Activated CD4-positive, alpha-beta T cell treated with anti-CD3 and anti-CD28 coated beads for 1 hour (primary cell): ENCODE data around the gene HEATR5A.
"Not testable (repeated sequence)": the region's sequence is repeated elsewhere in the genome, so short reads cannot be mapped to it uniquely, and the experiment has no call there.

Experiments used
- DNase-seq: peaks from one replicate; pipeline ENCODE4 v3.0.0-alpha.2; 2020

Gene HEATR5A

DNA sequence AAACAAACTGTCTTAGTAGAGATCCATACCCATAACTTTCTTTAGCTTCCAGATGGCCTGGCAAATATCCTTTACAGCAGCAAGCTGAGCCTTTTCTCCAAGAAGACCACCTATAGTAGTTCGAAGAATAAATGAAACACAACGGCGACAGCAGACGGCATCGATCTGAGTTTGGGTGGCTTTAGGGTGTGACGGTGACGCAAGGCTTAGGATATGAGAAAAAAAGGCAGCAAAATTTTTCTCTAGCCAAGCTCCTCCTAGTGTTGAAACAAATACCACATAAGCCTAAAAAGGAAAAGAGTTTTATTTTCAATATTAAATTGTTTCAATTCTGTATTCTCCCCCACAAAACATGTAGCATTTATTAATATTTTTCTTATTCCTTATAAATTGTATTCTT is 33.3 kb downstream of the HEATR5A start:
- DNase-seq = no peak

DNA sequence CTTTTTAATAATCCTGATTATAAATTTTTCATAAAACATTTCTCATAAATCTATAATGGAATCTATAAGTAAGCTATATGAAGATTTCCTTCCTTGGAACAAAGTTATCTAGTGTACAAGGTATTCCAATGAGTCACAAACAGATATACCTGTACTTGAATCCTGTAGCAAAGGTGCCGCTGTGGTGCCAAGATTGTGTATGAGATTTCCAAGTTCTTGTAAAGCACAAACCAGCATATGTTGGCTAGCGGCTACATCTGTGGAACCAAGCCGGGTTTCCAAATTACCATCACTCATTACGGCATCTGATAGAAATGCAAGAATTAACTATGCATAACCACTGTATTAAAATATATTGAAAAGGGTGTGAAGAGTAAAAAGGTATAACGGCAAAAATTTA is 34.1 kb downstream of the HEATR5A start:
- no peak for DNase-seq

GRCh38 chr14:31382221-31382620 is 38.1 kb downstream of the HEATR5A start:
- DNase-seq = no peak

DNA sequence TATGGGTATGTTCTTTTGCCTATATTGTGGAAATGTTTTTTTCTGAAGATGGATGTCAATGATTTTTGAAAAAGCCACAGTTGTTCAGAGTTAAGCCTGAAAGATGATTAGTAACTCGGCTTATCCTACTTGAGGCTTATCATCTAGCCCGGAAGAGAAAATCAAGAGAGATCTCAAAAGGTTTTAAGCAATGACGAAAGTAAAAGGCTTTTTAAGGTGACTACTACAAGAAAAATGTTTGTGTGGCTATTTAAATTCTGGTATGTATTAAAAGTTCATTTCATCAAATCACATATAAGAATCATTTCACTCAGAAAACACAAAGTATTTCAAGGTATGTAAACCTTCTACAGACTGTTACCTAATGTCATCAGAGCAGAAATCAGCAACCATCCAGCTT is 40.2 kb downstream of the HEATR5A start:
- no peak for DNase-seq

DNA sequence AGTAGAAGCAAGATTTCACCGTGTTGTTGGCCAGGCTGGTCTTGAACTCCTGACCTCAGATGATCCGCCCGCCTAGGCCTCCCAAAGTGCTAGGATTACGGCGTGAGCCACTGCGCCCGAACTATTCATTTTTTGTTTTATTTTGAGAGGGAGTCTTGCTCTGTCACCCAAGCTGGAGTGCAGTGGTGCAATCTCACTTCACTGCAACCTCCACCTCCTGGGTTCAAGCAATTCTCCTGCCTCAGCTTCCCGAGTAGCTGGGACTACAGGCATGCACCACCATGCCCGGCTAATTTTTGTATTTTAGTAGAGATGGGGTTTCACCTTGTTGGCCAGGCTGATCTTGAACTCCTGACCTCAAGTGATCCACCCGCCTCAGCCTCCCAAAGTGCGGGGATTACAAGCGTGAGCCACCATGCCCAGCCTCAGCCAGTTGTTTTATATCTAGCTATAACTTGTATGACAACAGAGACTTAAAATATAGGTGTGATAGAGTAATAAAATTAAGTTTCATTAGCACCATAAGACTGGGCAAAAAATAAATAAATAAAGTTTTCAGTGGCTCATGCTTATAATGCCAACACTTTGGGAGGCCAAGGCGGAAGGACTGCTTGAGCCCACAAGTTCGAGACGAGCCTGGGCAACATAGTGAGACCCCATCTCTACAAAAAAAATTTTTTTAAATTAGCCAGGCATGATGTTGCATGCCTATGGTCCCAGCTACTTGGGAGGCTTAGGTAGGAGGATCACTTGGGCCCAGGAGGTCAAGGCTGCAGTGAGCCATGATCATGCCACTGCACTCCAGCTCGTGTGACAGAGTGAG is 41.0 kb downstream of the HEATR5A start:
- DNase-seq = not testable (repeated sequence)

GRCh38 chr14:31377433-31377832 is 42.9 kb downstream of the HEATR5A start:
- no peak for DNase-seq

GRCh38 chr14:31371646-31372045 is 48.7 kb downstream of the HEATR5A start:
- no peak for DNase-seq

DNA sequence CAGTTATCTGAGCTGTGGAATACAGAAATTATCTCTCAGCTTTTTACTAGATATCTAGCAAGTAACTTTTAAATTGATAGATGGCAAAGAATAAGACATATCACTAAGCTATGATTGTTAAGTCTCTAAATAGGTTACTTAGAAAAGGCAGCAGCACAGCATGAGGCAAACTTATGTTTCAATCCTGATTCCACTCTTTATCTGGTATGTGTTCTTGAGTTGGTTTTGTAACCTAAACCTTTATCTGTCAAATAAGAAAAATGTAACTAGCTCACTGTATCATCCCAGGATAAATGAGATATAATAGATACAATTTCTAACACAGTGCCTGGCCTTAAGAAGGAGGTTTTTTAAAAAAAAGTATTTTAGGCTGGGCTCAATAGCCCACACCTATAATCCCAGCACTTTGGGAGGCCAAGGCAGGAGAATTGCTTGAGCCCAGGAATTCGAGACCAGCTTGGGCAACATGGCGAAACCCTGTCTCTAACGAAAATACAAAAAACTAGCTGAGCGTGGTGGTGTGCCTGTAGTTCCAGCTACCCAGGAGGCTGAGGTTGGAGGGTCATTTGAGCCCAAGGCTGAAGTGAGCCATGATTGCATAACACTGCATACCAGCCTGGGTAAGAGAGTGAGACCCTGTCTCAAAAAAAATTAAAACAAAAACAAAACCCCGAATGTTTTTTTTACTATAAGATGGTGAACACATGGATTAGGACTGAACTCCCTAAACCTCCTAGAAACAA is 56.8 kb downstream of the HEATR5A start:
- DNase-seq = no peak

- no peak for DNase-seq
Measured at GRCh38 chr14:31362746-31363145, 57.6 kb downstream of the HEATR5A start.

- DNase-seq = not testable (repeated sequence)
Measured at GRCh38 chr14:31361761-31362160, 58.6 kb downstream of the HEATR5A start.

- no peak for DNase-seq
Measured at GRCh38 chr14:31360919-31361662, 59.3 kb downstream of the HEATR5A start.

DNA sequence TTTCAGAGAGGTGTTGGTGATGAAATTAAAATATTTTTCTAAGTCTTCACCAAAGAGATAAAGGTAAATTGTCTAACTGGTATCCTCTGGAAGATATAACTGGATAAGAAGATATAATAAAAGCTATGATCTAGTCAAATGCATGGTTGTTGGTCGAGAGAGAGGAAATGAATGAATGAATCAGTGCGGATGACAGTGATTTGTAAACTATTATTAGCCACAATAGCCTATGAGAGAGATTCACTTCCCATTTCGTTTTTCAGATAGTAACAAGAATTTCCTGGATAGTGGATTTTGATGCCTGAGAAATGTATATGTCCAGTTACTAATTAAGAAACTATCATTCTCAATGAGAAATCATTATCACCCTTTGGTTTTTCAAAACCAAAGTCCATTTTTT is 63.1 kb downstream of the HEATR5A start:
- no peak for DNase-seq

DNA sequence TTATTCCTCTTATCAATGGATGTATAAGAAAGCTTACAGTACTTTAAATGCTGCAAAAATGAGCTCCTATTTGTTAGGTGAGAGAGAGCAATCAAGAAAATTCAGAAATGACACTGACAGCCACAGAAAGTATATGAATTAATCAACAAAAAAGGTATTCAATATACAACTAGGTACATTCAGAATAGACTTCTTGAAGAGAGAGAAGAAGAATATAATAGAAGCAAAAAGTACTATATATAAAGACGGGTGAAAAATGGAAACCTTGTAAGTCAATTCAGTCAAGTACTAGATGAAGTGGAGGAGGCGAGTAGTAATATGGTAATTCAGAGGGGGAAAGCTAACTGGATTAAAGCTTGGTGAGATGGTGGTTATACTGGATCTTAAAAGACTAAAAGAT is 74.3 kb downstream of the HEATR5A start:
- DNase-seq = no peak

- no peak for DNase-seq
Measured at GRCh38 chr14:31341280-31341679, 79.1 kb downstream of the HEATR5A start.

- no peak for DNase-seq
Measured at GRCh38 chr14:31340297-31341063, 79.9 kb downstream of the HEATR5A start.

DNA sequence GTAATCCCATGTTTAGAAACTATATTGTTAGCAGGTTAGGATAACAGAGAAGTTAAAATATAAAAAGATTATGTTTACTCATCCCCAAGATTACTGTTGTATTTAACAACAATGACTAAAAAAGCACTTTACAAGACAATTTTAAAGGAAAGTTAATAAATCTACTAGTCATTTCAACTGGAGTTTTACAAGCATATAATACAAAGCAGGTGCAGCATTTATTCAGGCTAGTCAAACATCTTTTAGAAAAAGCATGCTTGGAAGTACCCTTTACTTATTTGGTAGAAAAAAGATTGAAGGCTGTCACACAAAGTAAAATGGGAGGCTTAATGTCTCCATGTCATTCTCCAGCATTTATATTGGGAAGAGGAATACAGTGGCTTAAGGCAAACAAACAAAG is 80.6 kb downstream of the HEATR5A start:
- no peak for DNase-seq

- no peak for DNase-seq
Measured at GRCh38 chr14:31337331-31337730, 83.0 kb downstream of the HEATR5A start.

DNA sequence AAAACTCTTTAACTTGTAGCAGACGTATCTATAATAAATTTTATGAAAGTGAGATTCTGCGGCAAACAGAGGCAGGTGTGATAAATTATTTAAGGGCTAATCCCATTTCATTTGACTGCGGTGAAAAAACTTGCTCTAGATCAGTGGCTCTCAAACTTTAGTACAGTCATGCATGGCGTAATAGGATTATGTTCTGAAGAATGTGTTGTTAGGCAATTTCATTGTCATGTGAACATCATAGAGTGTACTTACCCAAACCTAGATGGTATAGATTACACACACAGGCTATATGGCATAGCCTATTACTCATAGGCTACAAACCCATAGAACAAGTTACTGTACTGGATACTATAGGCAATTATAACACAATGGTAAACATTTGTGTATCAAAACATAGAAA is 83.7 kb downstream of the HEATR5A start:
- no peak for DNase-seq

DNA sequence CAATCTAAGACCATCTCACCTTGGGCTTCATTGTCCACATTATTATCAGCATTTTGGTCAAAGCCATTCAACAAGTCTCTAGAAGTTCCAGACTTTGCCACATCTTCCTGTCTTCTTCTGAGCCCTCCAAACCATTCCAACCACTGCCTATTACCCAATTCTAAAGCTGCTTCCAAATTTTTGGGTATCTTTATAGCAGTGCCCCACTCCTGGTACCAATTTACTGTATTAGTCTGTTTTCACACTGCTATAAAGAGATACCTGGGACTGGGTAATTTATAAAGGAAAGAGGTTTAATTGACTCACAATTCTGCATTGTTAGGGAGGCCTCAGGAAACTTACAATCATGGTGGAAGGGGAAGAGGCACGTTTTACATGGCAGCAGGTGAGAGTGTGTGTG is 89.0 kb downstream of the HEATR5A start:
- not testable (repeated sequence) for DNase-seq

GRCh38 chr14:31329876-31330521 is 90.4 kb downstream of the HEATR5A start:
- not testable (repeated sequence) for DNase-seq

- DNase-seq = no peak
Measured at GRCh38 chr14:31326111-31326510, 94.2 kb downstream of the HEATR5A start.

DNA sequence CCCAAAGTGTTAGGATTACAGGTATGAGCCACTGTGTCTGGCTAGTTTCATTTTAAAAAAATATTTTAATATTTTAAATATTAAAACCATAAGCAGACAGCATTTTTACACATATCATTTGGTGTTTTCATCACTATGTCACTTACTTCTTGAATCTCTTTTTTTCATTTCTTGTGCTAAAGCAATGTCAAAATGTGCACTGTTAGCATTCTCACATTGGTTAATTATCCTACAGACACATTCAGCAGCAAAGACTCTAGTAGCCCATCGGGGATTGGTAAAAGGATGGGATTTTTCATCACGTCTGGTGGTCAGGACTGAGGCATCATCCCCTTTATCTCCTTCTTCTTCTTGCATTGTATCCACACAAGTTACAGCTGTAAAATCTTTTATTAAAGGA is 96.9 kb downstream of the HEATR5A start:
- DNase-seq = no peak
